Measurements from ENCODE around the gene STXBP5.

The STXBP5 gene

GRCh38 chr6:147211831-147212230 is 7.6 kb downstream of the STXBP5 start:
- DNase-seq, result no peak

GRCh38 chr6:147212622-147213021 is 8.4 kb downstream of the STXBP5 start:
- no peak for DNase-seq

GRCh38 chr6:147213772-147214171 is 9.6 kb downstream of the STXBP5 start:
- DNase-seq, result no peak

- DNase-seq, result no peak
These were observed 10.3 kb downstream of the STXBP5 start for GRCh38 chr6:147214248-147215227.

DNA sequence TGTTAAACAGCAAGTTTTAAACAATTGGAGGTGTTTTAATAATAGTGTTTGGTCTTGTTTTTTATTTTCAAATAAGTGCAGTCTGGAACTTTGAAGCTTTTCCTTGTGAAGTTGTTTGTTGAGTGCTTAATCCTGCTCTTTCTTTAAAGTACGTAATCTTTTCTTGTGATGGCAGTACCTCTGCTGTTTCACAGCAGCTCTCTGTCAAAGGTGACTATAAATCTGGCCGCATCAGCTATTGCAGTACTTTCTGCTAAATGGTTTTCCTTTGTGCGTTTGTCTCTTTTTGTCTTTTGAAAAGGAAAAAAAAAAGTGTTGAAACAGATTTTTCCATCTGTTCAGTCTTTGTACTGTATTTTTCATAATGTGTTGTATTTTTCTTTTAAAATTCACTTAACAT is 12.7 kb downstream of the STXBP5 start:
- no peak for DNase-seq

DNA sequence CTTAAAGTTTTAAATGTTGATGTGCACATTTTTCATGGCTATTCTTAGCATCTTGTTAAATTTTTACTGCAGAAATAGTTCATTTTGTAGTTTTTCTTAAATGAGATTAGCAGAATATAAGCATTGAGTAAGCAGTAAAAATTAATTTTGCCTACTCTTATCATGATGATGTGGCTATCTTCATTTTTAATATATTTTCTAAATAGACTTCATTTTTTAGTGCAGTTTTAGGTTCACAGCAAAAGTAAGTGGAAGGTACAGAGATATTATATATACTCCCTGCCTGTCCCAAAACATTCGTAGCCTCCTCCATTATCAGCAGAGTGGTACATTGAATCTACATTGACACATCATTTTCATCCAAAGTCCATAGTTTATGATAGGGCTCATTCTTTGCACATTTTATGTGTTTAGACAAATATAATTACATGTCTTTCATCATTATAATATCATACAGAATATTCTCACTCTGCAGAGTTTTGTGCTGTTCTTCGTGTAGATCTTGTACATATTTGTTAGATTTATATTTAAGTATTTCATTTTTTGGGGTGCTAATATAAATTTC is 13.7 kb downstream of the STXBP5 start:
- DNase-seq, result no peak

GRCh38 chr6:147218797-147219196 is 14.6 kb downstream of the STXBP5 start:
- DNase-seq, result no peak

- DNase-seq, result no peak
These were observed 15.2 kb downstream of the STXBP5 start for GRCh38 chr6:147219463-147219862.

DNA sequence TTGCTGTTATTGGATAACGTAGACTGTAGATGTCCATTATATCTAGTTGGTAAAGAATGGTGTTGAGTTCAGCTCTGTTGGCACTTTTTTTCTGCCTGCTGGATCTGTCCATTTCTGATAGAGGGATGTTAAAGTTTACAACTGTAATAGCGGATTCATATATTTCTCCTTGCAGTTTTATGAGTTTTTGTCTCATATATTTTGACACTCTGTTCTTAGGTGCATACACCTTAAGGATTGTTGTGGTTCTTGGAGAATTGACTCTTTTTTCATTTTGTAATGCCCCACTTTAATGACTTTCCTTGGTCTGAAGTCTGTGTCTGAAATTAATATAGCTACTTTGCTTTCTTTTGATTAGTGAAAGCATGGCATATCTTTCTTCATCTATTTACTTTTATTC is 16.1 kb downstream of the STXBP5 start:
- DNase-seq, result no peak

DNA sequence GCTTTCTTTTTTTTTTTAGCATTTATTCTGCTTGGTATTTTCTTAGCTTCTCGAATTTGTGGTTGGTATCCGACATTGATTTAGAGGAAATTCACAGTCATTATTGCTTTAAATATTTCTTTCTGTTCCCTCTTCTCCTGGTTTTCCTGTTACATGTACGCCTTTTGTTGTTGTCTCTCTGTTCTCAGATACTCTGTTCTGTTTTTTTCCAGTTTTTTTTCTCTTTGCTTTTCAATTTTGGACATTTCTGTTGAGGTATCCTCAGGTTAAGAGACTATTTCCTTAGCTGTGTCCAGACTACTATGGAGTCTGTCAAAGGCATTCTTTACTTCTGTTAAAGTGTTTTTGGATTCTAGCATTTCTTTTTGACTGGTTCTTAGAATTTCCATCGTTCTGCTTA is 17.5 kb downstream of the STXBP5 start:
- no peak for DNase-seq

DNA sequence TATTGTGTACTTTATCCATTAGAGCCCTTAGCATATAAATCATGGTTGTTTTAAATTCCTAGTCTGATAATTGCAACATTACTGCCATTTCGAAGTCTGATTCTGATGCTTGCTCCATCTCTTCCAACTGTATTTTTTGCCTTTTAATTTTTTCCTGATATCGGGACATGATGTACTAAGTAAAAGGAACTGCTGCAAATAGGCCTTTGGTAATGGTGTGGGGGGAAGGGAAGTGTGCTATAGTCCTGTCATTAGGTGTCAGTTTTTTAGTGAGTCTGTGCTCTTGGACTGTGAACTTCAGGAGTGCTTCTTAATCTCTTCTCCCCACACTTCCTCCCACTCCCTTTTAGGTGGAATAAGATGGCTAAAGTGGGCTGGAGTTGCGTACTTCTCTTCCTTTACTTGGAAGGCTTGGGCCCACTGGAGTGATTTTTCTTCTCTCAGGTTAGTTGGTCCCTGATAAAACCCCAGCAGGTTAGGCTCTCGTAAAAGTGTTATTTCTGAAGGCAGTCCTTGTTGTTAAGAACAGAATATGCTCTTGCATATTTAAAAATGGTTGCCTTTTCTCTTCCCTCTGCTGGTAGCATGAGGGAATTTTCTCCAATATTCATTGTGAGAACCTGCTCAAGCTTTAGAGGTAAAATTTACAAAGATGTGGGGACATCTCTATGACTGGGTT is 18.1 kb downstream of the STXBP5 start:
- DNase-seq, result no peak

DNA sequence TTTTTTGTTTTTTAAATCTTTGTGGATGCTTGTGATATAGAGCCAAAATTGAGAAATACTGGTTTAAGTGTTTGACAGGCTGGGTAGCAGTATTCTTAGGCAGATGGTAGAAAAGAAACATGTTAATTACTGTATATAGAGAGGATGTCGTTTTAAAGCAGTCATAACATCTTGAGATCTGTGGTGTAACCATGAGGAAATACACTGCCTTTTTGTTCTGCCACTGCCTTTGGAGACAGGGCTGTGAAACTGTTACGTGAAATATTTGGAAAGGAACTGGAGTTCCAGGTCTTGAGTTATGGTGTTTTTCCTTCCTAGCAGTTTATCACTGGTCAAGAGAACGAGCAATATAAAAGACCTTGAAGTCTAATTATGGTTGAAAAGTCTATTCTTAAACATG is 19.5 kb downstream of the STXBP5 start:
- DNase-seq, result no peak

DNA sequence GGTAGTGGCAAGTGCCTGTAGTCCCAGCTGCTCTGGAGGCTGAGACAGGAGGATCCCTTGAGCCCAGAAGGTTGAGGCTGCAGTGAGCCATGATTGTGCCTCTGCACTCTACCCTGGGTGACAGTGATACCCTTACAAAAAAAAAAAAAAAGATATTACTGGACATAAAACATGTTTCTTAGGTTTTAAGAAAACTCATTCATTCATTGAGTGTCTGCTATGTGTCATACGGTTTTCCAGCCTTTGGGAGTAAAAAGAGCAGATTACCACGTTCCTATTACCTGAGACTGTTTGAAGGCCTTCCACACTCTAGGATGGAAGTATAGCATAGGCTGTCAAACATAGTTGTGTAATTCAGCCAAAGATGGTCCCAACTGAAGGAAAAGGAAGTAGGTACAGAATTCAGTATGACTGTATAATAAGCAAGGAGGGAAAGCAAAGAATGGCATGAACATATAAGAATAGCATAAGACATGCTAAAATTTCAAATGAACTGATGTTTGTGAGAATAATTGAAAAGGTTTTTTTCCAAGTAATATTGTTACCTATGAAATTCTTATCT is 22.0 kb downstream of the STXBP5 start:
- DNase-seq, result no peak

DNA sequence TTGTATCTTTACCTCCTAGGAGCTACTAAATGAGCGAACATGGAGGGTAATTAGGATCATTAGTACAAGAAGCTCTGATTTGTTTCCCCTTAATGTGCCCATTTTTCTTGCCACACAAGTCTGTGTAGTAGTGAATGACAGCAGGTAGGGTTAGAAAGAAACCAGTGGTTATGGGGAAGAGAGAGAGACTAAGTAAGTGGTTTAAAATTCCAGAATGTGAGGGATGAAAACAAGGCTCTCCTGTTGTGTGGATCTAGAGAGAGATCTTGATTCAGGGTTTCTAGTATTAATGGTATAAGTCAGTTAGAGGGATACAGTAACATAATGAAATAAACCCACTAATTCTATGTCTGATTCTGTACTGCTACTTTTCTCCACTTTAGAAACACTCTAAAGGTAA is 22.7 kb downstream of the STXBP5 start:
- no peak for DNase-seq

GRCh38 chr6:147227770-147228320 is 23.6 kb downstream of the STXBP5 start:
- DNase-seq, result no peak

DNA sequence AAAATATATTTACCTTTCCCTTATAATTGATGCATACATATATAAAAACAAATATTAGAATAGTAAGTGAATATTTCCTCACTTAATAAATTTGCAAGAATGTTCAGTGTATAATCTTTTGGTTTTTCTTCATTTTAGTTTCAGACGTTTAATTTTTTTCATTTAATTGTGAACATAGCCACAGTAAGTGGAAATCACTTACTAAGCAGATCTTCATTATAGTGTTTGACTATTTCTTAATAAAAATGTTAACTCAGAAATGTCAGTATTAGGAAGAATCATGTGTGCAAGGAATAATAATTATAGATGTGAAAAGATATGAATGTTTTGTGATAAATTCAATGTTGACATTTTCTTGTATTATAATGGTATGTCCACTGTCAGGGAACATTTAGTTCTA is 27.4 kb downstream of the STXBP5 start:
- DNase-seq, result no peak

- DNase-seq, result no peak
These were observed 30.5 kb downstream of the STXBP5 start for GRCh38 chr6:147234685-147235084.

DNA sequence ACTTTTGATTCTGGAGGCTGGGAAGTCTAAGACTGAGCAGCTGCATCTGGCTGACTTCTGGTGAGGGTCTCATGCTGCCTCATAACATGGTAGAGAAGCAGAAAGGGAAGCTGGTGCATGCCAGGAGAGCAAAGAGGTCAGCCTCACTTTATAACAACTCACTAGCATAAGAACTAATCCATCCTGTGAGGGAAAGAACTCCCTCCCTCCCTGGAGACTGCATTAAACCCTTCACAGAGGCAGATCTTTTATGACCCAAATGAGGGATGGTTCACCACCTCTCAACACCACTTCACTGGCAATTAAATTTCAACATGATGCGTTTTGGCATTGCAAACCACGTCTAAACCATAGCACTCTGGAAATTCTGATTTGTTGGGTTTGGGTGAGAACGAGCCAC is 33.9 kb downstream of the STXBP5 start:
- no peak for DNase-seq

GRCh38 chr6:147238906-147239305 is 34.7 kb downstream of the STXBP5 start:
- no peak for DNase-seq

- DNase-seq, result no peak
These were observed 40.6 kb downstream of the STXBP5 start for GRCh38 chr6:147244832-147245231.

DNA sequence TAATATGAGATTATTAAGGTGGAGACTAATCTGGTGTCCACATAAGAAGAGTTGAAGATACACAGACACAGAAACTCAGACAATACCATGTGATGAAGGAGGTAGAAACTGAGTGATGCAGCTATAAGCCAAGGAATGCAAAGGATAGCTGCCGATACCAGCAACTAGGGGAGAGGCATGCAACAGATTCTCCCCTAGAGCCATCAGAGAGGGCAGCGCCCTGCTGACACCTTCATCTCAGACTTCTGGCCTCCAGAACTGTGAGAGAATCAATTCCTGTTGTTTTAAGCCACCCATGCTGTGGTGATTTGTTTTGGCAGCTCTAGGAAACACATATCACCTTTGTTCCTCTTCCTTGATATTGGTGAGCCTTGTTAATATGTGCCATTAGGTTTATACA is 41.5 kb downstream of the STXBP5 start:
- DNase-seq, result no peak

- no peak for DNase-seq
These were observed 42.8 kb downstream of the STXBP5 start for GRCh38 chr6:147246853-147247635.

Measured in NCI-H510A (cell line).